ENCODE data around the gene EVPLL. TPM values are rescaled to one million over a fixed set of nuclear protein-coding genes. Genes with fewer than 3 reads are reported as not detected.
"Not testable (repeated sequence)": the region's sequence is repeated elsewhere in the genome, so short reads cannot be mapped to it uniquely, and the experiment has no call there.

Gene EVPLL
- total RNA-seq, 2 donors from 2014 or later, result not detected

- WGBS, 2 experiments (ENCODE audit: insufficient coverage in 1 of 2, insufficient read length in 1 of 2), result no CpG with 5 or more reads among the region's 9 CpGs
- H3K4me1 Mint-ChIP-seq; H3K36me3 Mint-ChIP-seq (ENCODE audit: low read depth); H3K27me3 Mint-ChIP-seq (ENCODE audit: insufficient read depth); H3K4me3 Mint-ChIP-seq; H3K9me3 ChIP-seq (ENCODE audit: control insufficient read depth, low read length); H3K36me3 ChIP-seq (ENCODE audit: control insufficient read depth, insufficient read depth, low read length); H3K9ac ChIP-seq (ENCODE audit: extremely low read depth, low read length, poor library complexity, severe bottlenecking); H3K27ac Mint-ChIP-seq; H3K27me3 ChIP-seq (ENCODE audit: control insufficient read depth, insufficient read depth, low read length, poor library complexity, severe bottlenecking); H3K4me3 ChIP-seq (ENCODE audit: low read length); H3K27ac ChIP-seq (ENCODE audit: low read depth, low read length); DNase-seq; H3K9me3 Mint-ChIP-seq; H3K4me1 ChIP-seq (ENCODE audit: control insufficient read depth, insufficient read depth, low read length): not testable (repeated sequence)
Observed at GRCh38 chr17:18432206-18432605, 54.6 kb downstream of the EVPLL start.

Small RNA genes lying within 50 kb of the gene (microRNA-seq; reads per million reads assigned to microRNA genes)
- gene MIR6778 (ENCODE audit: borderline microRNAs expressed), result not detected

Other genes with a start within 250 kb of the EVPLL start
- gene ALKBH5, start 193.9 kb upstream of the EVPLL start, total RNA-seq, result 10 to 100 TPM; 64.1 to 80.9 TPM
- 10 to 100 TPM; 66.3 to 69.3 TPM for gene LLGL1, start 152.1 kb upstream of the EVPLL start, total RNA-seq
- 100 to 1,000 TPM; 299 to 335 TPM for gene FLII, start 119.0 kb upstream of the EVPLL start, total RNA-seq
- gene MIEF2, start 117.1 kb upstream of the EVPLL start, total RNA-seq, result 10 to 100 TPM; 15.3 to 19.6 TPM
- 10 to 100 TPM; 60.4 to 67.4 TPM for gene TOP3A, start 62.8 kb upstream of the EVPLL start, total RNA-seq
- 10 to 100 TPM; 20.7 to 22.2 TPM for gene SMCR8, start 62.5 kb upstream of the EVPLL start, total RNA-seq
- 10 to 100 TPM; 38.5 to 40.9 TPM for gene SHMT1, start 14.2 kb upstream of the EVPLL start, total RNA-seq
- not detected for gene LGALS9C, start 99.0 kb downstream of the EVPLL start, total RNA-seq

Data from endodermal cell (in vitro differentiated cells).